Measurements from ENCODE around the gene DDN.

DDN gene

DNA sequence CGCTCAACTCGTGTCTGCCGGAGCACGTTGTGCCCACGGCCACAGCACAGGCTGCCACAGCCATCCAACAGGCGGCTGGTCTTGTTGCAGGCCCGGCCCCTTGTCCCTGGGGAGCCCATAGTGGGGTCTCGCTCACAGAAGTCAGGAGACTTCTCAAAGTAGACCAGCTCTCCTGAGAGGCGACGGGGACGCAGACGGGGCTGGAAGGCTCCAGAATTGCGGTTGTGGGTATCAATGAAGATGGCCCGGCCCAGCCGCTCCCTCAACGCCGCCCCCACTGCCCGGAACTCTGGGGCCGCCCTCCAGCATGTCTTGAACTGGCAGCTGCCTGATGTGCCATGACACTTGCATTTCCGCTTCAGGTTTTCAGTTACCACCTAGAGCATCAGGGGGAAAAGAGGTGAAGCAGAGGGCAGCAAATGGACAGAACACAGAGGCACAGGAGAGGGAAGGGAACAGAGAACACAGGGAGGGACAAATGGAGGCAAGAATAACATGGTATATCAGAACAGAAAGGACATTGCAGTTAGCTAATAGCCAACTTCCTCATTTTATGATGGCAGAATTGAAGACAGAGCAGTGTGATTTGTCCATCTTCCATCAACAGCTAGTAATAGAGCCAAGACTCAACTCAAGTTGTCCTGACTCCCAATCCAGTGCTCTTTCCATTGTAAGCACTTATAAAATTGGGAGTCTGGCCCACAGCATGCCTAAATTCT lies 32.8 kb downstream of the DDN start:
- DNase-seq (ENCODE audit: low read depth in 2 of 2), result no peak

DNA sequence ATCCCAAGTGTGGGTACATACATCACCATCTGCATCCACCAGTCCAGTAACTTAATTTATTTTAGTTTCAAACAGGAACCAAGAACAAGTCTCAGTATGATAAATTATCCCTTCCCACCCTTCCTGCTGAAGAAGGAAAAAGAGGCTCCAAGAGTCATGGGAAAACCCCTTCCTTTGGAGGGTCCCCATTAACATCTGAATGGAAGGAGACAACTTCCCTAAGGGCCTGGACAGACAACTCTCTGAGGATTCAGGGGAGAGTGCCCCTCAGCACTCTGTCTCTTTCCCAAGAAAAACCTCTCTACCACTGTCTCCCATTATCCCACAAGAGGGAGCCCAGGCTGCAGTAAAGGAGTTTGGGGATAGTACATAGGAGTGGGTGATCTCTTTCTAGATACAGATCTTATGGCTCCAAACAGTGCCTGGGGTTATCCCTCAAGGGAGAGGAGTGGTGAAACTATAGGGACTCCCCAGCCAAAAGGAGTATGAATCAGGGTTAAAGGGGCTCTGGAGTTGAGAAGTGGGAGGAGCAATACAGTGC lies 33.8 kb downstream of the DDN start:
- no peak for DNase-seq (ENCODE audit: low read depth in 2 of 2)

DNA sequence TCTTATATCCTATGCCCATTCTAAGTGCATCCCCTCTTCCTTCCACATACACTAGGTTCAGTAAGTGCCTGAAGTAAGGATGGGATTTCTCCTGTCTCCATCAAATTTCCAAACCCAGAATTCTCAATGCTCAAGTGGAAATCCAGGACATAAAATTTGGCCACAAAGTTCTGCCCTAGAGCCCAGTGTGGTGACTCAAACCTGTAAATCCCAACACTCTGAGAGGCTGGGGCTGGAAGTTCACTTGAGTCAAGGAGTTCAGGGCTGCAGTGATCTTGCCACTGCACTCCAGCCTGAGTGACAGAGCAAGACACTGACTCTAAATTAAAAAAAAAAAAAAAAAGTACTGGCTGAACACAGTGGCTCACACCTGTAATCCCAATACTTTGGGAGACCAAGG lies 37.4 kb downstream of the DDN start:
- DNase-seq (ENCODE audit: low read depth in 2 of 2), result no peak

DNA sequence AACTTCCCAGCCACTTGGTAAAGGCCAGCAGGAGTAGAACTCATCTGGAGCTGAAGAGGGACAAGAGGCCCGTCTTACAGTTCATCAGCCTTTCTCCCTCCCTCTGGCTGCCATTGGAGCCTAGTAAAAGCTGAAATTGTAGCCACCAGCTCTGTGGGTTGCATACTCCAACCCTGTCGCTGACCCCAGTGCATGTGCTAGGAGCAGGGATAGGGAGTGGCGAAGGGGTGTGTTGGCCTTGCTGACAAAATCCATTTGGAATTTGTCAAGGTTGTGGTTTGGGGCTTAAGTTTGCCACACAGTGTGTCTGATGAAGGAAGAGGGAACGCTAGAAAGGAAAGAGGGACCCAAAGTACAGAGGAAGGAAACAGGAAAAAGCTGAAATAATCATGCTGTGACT lies 37.8 kb downstream of the DDN start:
- no peak for DNase-seq (ENCODE audit: low read depth in 2 of 2)

DNA sequence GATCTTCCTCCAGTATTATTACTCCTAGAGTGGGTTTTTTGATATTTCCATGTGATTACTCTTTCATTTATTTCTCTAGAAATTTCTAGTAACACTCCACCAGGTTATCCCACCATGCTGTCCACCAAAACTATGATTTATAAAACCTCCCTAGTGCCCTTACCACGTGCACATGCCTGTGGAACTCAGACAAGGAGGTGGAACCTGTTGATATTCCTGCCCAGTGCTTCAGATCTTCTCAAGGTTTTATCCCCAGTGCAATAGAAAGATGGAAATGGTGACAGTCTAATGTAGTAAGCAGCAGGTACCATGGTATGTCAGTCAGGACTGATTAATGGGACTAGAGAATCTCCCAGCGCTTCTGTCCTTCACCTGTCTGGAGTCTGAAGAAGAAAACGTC lies 38.3 kb downstream of the DDN start:
- DNase-seq (ENCODE audit: low read depth in 2 of 2), result no peak

DNA sequence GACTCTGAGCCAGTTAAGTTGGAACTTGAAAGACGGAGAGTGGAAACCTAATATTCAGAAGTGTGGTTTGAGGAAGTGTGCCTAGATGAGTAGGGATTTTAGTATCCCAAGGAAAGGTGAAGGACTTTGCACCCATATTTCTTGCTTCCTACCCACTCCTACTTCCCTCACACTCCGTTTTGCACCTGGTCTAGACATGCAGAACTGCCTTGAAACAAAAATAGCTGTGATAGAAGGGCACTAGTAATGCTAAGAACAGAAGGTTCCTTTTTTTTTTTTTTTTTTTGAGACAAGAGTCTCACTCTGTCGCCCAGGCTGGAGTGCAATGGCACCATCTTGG lies 41.2 kb downstream of the DDN start:
- no peak for DNase-seq (ENCODE audit: low read depth in 2 of 2)

DNA sequence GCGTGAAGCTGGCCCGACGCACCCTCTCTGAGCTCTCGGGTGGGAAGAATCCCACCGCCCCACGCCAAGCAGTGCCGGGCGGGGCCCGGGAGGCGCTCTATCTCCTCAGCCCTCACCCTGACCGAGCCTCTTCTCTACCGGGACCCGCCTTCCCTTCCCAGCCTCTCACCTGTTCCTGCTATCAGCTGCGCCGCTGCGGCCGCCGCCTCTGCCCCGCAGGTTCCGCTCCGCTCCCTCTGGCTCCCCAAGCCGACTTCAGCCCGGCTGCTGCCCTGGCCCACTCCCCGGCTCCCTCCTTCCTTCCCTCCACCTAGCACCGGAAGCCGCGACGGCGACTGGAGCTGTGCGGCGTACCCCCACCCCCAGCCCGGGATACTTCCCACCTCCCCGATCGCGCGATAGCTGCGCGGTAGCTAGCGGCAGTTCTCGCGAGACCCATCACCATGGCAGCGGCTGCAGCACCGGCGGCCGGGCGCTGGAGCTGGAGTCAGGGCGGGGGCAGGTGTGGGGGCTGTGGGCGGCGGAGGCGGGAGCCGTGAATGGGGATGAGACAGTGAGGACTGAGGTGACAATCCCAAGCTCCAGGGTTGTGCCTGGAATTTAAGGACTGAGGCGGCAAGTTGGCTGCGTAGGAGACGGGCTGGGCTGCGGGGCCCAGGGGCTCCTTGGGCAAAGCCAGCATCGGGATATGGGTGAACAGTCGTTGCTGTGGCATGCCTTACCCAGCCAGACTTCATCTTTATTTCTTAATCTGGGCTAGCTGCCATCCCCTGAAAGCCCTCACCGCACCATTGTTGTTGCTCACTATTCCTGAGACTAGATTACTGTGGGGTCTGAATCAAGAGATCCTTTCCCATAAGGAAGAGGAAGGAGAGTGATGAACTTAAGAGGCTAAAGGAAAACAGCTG lies 41.8 kb downstream of the DDN start, which contains the start of gene ARF3:
TSS of gene ARF3 (minus strand) at position 347 of the 908 bp plus-strand sequence. CDS start 16,392 bp downstream, outside the sequence.
- peak; percentile 84 to 85 for DNase-seq (ENCODE audit: low read depth in 2 of 2)

DNA sequence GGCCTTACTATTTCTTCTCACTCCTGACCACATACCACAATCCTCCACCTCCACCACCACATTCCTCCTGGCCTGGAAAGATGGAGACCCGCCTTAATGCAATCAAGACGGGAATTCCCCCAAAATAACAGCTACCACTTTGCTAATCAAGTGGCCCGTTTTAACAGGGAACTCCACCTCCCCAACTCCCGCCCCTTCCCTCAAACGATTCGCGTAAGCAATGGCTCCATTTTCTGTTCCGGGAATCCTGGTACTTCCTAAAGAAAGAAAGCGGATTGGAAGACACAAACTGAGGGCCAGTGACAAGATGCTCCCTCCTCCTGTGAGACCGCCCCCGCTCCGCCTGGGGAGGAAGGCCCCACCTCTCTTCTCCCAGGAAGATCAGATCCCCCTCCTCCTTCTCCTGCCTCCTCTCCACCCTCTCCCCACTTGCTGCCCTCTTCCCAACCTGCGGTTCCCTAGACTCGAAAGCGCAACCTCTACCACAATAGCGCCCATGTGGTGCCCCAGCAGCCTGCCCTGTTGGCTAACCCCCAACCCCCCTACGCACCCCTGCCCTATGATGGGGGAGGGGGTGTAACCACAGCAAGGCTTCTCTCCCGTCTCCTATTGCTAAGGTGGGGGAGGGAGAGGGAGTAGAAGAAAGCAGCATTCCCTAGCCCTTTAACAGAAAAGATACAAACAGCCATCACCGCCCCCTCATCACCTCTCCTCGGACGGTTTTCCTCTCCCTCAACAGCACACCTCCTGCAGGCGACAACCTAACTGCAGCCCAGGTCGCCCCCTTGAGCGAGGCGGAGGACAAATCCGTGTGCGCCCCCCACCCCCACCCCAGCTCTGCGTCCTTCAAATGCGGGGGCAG lies 42.7 kb downstream of the DDN start:
- DNase-seq (ENCODE audit: low read depth in 2 of 2), result no peak

DNA sequence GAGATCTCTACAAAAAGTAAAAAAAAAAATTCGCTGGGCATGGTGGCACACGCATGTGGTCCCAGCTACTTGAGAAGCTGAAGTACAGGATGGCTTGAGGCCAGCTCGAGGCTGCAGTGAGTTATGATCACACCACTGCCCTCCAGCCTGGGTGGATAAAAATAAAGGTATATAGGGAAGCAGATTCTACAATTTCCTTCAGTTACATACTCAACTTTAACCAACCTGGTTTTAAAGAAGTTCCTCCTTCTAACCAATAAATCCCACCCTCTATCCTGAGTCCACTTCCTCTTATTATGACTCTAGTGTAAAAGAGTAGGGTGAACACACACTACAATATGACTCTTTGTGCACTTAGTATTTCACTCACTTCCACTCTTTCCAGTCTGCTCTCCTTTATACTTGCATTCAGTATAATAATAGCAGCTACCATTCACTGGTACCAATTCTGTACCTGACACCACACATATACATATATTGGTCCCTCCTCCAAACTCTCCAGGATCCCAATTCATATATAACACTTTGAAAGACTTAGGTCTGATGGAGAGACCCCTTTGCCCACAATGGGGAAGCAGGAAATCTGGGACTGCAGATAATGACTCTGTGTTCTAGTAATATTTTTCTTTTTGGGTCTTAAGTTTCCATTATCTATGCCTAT lies 44.2 kb downstream of the DDN start:
- DNase-seq (ENCODE audit: low read depth in 2 of 2), result no peak

DNA sequence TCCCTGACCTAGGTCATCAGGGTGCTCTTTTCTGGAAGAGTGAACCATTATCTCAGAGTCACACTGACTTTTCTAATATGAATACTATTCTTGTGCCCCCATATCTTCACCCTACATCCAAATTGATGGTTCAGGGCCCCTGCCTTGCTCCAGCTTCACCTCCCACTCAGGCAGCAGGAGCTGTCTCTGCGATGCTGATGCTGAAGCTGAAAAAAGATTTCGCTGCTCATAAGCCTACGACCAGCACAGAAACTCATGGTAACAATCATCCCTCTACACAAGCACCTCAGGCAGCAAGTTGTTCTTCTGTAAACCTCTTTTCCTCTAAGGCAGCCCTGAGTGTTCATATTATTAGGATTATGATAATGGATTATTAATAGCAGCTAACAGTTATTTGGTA lies 45.1 kb downstream of the DDN start:
- no peak for DNase-seq (ENCODE audit: low read depth in 2 of 2)

DNA sequence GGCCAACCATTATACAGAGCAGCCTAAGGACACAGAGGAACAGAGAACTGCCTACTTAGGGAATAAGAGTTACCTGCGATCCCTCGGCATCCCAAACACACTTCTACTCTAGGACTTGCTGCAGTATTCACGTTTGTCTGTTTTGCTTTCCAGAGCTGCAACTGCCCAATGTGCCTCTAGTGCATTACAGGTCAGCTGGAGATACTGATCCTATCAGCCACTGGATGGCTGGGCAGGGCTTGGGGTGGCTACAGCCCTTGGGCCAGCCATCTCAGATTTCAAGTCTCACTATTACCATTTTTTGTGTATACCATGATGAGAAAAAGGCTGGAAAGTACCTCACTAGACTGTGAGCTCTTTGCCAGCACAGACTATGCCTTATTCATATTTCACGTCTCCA lies 46.5 kb downstream of the DDN start:
- no peak for DNase-seq (ENCODE audit: low read depth in 2 of 2)

DNA sequence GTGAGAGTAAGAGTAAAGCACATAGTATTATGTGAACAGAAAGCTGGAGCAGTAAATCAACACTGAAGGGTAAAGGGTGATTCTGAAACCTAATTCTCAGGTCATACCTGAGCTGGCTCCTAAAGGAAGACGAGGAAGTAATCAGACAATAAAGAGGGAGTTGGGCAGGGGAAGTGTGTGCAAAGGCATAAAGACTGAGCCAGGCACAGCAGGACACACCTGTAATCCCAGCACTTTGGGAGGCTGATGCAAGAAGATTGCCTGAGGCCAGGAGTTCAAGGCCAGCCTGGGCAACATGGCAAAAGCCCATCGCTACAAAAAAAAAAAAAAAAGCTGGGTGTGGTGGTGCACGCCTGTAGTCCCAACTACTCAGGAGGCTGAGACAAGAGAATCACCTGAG lies 51.4 kb downstream of the DDN start:
- no peak for DNase-seq (ENCODE audit: low read depth in 2 of 2)

DNA sequence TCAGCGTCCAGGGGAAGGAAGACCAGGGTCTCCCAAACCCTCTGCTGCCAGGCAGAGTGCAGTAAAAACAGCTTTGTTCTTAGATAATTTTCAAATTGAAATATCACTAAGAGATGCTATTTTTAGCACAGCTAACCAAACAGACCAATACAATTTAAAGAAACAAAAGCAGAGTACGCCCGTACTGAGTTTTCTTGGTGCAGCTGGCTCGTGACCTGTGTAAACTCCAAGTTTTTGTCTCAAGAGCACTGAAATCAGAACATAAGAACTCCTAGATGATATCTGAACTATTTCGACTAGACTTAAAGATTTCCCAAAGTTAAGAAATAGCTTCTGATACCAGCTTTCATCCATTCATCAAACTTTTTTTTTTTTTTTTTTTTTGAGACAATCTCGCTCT lies 52.2 kb downstream of the DDN start:
- no peak for DNase-seq (ENCODE audit: low read depth in 2 of 2)

DNA sequence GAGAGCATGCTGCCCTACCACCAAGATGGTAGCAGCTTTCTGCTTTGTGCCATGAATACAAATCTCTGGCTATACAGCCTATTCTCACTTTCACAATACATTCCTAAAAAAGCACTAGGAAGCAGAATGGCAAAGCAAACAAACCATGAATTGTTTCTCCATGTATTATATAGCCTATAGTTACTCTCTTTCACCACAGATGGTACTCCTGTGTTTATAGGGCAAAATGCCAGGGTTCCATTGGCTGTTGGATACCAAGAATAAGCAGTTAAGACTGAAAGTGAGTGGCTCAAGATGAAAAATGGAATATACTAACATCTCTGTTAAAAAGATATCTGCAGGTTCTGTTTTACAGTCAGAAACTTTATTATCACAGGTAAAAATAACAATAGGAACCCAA lies 53.0 kb downstream of the DDN start:
- no peak for DNase-seq (ENCODE audit: low read depth in 2 of 2)

Data from stimulated activated CD8-positive, alpha-beta memory T cell treated with anti-CD3 and anti-CD28 coated beads, Interleukin-2, amount 100 ng/mL, for 1 hour (primary cell).